Endothelial cell of hepatic sinusoid (primary cell): ENCODE data around the gene GFOD1.
"Not testable (repeated sequence)": the region's sequence is repeated elsewhere in the genome, so short reads cannot be mapped to it uniquely, and the experiment has no call there.

ENCODE experiments used
- in situ Hi-C: cut with HindIII; loops from 2 replicates; pipeline ENCODE4 v1.10.0; 2017; ENCODE audit warnings: low sequenced_read_pairs

Gene GFOD1

GRCh38 chr6:13411484-13411883 is 75.9 kb downstream of the GFOD1 start:
- in situ Hi-C loops = no loop called here

GRCh38 chr6:13409991-13410390 is 77.4 kb downstream of the GFOD1 start:
- in situ Hi-C loops = no loop called here

GRCh38 chr6:13407709-13408695 is 79.4 kb downstream of the GFOD1 start:
- in situ Hi-C loops = no loop called here

- in situ Hi-C loops = no loop called here
Measured at GRCh38 chr6:13407368-13407708, 80.1 kb downstream of the GFOD1 start.

GRCh38 chr6:13406781-13407180 is 80.6 kb downstream of the GFOD1 start:
- in situ Hi-C loops = no loop called here

GRCh38 chr6:13405961-13406477 is 81.4 kb downstream of the GFOD1 start:
- in situ Hi-C loops = no loop called here

- in situ Hi-C loops = no loop called here
Measured at GRCh38 chr6:13404892-13405254, 82.5 kb downstream of the GFOD1 start.

GRCh38 chr6:13404228-13404891 is 83.0 kb downstream of the GFOD1 start:
- in situ Hi-C loops = no loop called here

GRCh38 chr6:13402711-13403110 is 84.7 kb downstream of the GFOD1 start:
- in situ Hi-C loops = no loop called here

GRCh38 chr6:13400772-13401171 is 86.6 kb downstream of the GFOD1 start:
- in situ Hi-C loops = no loop called here

- in situ Hi-C loops = no loop called here
Measured at GRCh38 chr6:13398421-13398994, 88.9 kb downstream of the GFOD1 start.

- in situ Hi-C loops = no loop called here
Measured at GRCh38 chr6:13398069-13398381, 89.4 kb downstream of the GFOD1 start.

- in situ Hi-C loops = no loop called here
Measured at GRCh38 chr6:13397359-13398068, 89.9 kb downstream of the GFOD1 start.

GRCh38 chr6:13396241-13396792 is 91.1 kb downstream of the GFOD1 start:
- in situ Hi-C loops = no loop called here

- in situ Hi-C loops = no loop called here
Measured at GRCh38 chr6:13395272-13396237, 91.8 kb downstream of the GFOD1 start.

- in situ Hi-C loops = no loop called here
Measured at GRCh38 chr6:13392462-13392861, 94.9 kb downstream of the GFOD1 start.

- in situ Hi-C loops = no loop called here
Measured at GRCh38 chr6:13391537-13391936, 95.9 kb downstream of the GFOD1 start.

GRCh38 chr6:13390658-13391057 is 96.7 kb downstream of the GFOD1 start:
- in situ Hi-C loops = no loop called here

- in situ Hi-C loops = not testable (repeated sequence)
Measured at GRCh38 chr6:13389237-13389636, 98.2 kb downstream of the GFOD1 start.

GRCh38 chr6:13388769-13389168 is 98.6 kb downstream of the GFOD1 start:
- in situ Hi-C loops = not testable (repeated sequence)
